Measurements from ENCODE around the gene CCP110.

- TF ChIP-seq, protein P1, sequence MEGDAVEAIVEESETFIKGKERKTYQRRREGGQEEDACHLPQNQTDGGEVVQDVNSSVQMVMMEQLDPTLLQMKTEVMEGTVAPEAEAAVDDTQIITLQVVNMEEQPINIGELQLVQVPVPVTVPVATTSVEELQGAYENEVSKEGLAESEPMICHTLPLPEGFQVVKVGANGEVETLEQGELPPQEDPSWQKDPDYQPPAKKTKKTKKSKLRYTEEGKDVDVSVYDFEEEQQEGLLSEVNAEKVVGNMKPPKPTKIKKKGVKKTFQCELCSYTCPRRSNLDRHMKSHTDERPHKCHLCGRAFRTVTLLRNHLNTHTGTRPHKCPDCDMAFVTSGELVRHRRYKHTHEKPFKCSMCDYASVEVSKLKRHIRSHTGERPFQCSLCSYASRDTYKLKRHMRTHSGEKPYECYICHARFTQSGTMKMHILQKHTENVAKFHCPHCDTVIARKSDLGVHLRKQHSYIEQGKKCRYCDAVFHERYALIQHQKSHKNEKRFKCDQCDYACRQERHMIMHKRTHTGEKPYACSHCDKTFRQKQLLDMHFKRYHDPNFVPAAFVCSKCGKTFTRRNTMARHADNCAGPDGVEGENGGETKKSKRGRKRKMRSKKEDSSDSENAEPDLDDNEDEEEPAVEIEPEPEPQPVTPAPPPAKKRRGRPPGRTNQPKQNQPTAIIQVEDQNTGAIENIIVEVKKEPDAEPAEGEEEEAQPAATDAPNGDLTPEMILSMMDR (IDR thresholded peaks at IDR 0.05): peak; percentile 50 to 78 (median 74)
- no peak for TF ChIP-seq POLR2A (IDR thresholded peaks at IDR 0.05)
Measured at GRCh38 chr16:19502395-19503131, 21.2 kb upstream of the CCP110 start.

Data from Peyer's patch (tissue), 4 donors.